Spinal cord (tissue), 4 donors: ENCODE results near the gene DDB1. TPM values are rescaled to one million over a fixed set of nuclear protein-coding genes. Genes with fewer than 3 reads are reported as not detected.

ENCODE experiments used
- polyA plus RNA-seq, 2 donors: library from polyadenylated mRNA; unstranded; fragments of 120-200 nt; gene quantifications; one replicate each; pipeline ENCODE4 v1.2.1, GENCODE V29; 2013; ENCODE audit not compliant: insufficient read length in 2 of 2
- total RNA-seq, 2 donors: library from RNA; depleted of rRNA in 1 of 2; stranded (reverse); fragments of 120-200 nt in 1 of 2; fragments of >200 nt in 1 of 2; gene quantifications; one replicate each; pipeline versions ENCODE4 v1.2.3 to v1.2.4, GENCODE V29; 2013 to 2014

DDB1 gene
- total and polyA plus RNA-seq, 4 donors, result 162 to 254 (median 177) TPM

Other genes with a start within 250 kb of the DDB1 start
- under 1 TPM in 1 of 2 donors, not detected in 1; 0.10 TPM for gene CD5, start 230.6 kb downstream of the DDB1 start, total RNA-seq
- under 1 TPM; 0.08 to 0.15 TPM for gene CD5, start 230.6 kb downstream of the DDB1 start, polyA plus RNA-seq
- gene VPS37C, start 171.7 kb downstream of the DDB1 start, total RNA-seq, result 10 to 100 TPM in 1 of 2 donors, 1 to 10 TPM in 1; 4.8 to 11.4 TPM
- 10 to 100 TPM; 14.1 to 16.5 TPM for gene VPS37C, start 171.7 kb downstream of the DDB1 start, polyA plus RNA-seq
- under 1 TPM; 0.59 to 0.66 TPM for gene PGA3, start 129.6 kb downstream of the DDB1 start, total RNA-seq
- under 1 TPM; 0.17 to 0.21 TPM for gene PGA3, start 129.6 kb downstream of the DDB1 start, polyA plus RNA-seq
- 1 to 10 TPM in 1 of 2 donors, under 1 TPM in 1; 0.99 to 1.8 TPM for gene PGA4, start 110.8 kb downstream of the DDB1 start, total RNA-seq
- under 1 TPM in 1 of 2 donors, not detected in 1; 0.39 TPM for gene PGA4, start 110.8 kb downstream of the DDB1 start, polyA plus RNA-seq
- gene PGA5, start 91.9 kb downstream of the DDB1 start, total RNA-seq, result under 1 TPM; 0.33 to 0.50 TPM
- under 1 TPM; 0.77 to 0.79 TPM for gene PGA5, start 91.9 kb downstream of the DDB1 start, polyA plus RNA-seq
- 1 to 10 TPM; 1.5 to 2.4 TPM for gene VWCE, start 37.8 kb downstream of the DDB1 start, total RNA-seq
- 10 to 100 TPM in 1 of 2 donors, 1 to 10 TPM in 1; 5.3 to 10.7 TPM for gene VWCE, start 37.8 kb downstream of the DDB1 start, polyA plus RNA-seq
- gene TKFC, start 123 bp upstream of the DDB1 start, total RNA-seq, result 10 to 100 TPM; 14.9 to 27.9 TPM
- gene TKFC, start 123 bp upstream of the DDB1 start, polyA plus RNA-seq, result 10 to 100 TPM; 29.6 to 37.7 TPM
- 10 to 100 TPM; 12.5 to 16.1 TPM for gene CYB561A3, start 28.8 kb upstream of the DDB1 start, total RNA-seq
- 10 to 100 TPM; 19.3 to 27.3 TPM for gene CYB561A3, start 28.8 kb upstream of the DDB1 start, polyA plus RNA-seq
- gene TMEM138, start 29.3 kb upstream of the DDB1 start, total RNA-seq, result 10 to 100 TPM; 19.0 to 30.4 TPM
- 10 to 100 TPM; 32.3 to 41.2 TPM for gene TMEM138, start 29.3 kb upstream of the DDB1 start, polyA plus RNA-seq
- 10 to 100 TPM; 12.8 to 22.6 TPM for gene TMEM216, start 59.5 kb upstream of the DDB1 start, total RNA-seq
- 10 to 100 TPM; 20.9 to 26.9 TPM for gene TMEM216, start 59.5 kb upstream of the DDB1 start, polyA plus RNA-seq
- gene CPSF7, start 96.9 kb upstream of the DDB1 start, total RNA-seq, result 10 to 100 TPM; 30.4 to 46.2 TPM
- gene CPSF7, start 96.9 kb upstream of the DDB1 start, polyA plus RNA-seq, result 100 to 1,000 TPM in 1 of 2 donors, 10 to 100 TPM in 1; 95.5 to 104 TPM
- gene SDHAF2, start 97.0 kb upstream of the DDB1 start, total RNA-seq, result 10 to 100 TPM; 34.7 to 64.5 TPM
- 10 to 100 TPM; 40.3 to 52.7 TPM for gene SDHAF2, start 97.0 kb upstream of the DDB1 start, polyA plus RNA-seq
- gene LRRC10B, start 175.6 kb upstream of the DDB1 start, total RNA-seq, result 1 to 10 TPM; 1.4 to 6.4 TPM
- gene LRRC10B, start 175.6 kb upstream of the DDB1 start, polyA plus RNA-seq, result 10 to 100 TPM in 1 of 2 donors, 1 to 10 TPM in 1; 8.2 to 11.8 TPM
- gene SYT7, start 248.0 kb upstream of the DDB1 start, total RNA-seq, result 10 to 100 TPM in 1 of 2 donors, 1 to 10 TPM in 1; 9.8 to 31.1 TPM
- gene SYT7, start 248.0 kb upstream of the DDB1 start, polyA plus RNA-seq, result 10 to 100 TPM; 51.4 to 57.7 TPM